Measurements from ENCODE around the gene HOXD9. TPM values are rescaled to one million over a fixed set of nuclear protein-coding genes. Genes with fewer than 3 reads are reported as not detected.

Gene HOXD9
- total RNA-seq, 2 experiments from 2014 or later, result not detected

DNA sequence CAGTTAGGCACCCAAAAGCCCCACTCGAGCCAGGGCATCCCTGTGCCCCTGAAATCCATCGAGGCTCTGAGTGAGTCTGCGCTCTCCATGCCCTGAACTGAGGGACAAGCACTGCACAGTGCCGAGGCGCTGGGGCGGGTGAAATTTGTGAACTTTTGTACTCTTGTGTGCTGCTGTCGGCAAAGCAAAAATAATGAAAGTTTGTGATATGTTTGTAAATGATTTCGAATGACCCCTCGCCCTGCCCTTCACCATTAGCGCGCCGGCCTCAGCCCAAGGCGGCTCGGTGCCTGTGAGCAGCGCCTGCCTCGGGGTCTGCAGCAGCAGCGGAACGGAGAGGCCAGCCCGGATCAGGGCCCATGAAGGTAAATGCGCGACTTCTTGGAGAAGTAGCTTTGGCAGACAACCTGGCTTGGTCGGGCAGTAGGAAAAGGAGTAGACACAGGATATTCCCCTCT is 27.0 kb downstream of the HOXD9 start:
- intact Hi-C loops (cut with micrococcal nuclease; ENCODE audit: unreplicated experiment), result no loop called here

DNA sequence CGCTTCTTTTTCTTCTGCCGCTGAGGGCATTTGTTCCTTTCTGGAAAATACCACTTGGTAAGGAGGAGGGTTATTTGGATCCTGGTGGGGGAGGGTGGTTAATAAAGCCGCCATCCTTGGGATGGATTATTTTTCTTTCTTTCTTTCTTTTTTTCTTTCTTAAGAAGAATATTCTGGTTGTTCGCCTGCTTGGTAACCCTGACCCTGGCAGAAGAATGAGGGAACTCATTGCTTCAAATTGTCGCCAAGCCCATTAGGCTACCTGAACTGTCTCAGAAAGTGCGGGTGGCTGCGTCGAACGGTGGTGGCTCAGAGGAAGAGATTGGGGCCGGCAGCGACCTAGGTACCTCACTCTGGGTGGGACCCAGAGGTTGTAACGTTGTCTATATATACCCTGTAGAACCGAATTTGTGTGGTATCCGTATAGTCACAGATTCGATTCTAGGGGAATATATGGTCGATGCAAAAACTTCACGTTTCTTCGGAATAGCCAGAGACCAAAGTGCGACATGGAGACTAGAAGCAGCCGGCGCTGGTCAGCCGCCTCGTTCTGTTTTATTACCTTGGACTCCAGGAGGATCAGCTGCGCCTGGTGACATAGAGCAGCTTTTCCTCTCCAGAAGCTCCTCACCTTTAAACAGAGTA is 27.5 kb downstream of the HOXD9 start:
- intact Hi-C loops (cut with micrococcal nuclease; ENCODE audit: unreplicated experiment), result no loop called here
- Histone ChIP-seq H3K4me3 (ENCODE audit: low read depth, low read length, poor library complexity, severe bottlenecking) (no peak overlapping the region), H3K9me2 (ENCODE audit: insufficient read depth, low read length) (no peaks in the 10 kb centered on the region), H3K79me2 (ENCODE audit: insufficient read depth, low read depth, low read length) (no peaks in the 10 kb centered on the region), H3K9me3 (ENCODE audit: low read length) (no peaks in the 10 kb centered on the region), H4K20me1 (ENCODE audit: insufficient read depth, low read length) (no peaks in the 10 kb centered on the region), H3K27ac (ENCODE audit: low read depth, low read length, poor library complexity, severe bottlenecking) (no peak overlapping the region), H3K4me2 (ENCODE audit: low read length) (no peak overlapping the region), H3K4me1 (ENCODE audit: insufficient read depth, low read length, poor library complexity, severe bottlenecking) (no peaks in the 10 kb centered on the region), H2AFZ (ENCODE audit: low read length) (no peak overlapping the region), H3K36me3 (ENCODE audit: insufficient read depth, low read length) (no peaks in the 10 kb centered on the region)
- ChIA-PET CTCF (ENCODE audit: unreplicated experiment) (no interaction called here), POLR2A (no interaction called here)
- TF ChIP-seq, protein P1, sequence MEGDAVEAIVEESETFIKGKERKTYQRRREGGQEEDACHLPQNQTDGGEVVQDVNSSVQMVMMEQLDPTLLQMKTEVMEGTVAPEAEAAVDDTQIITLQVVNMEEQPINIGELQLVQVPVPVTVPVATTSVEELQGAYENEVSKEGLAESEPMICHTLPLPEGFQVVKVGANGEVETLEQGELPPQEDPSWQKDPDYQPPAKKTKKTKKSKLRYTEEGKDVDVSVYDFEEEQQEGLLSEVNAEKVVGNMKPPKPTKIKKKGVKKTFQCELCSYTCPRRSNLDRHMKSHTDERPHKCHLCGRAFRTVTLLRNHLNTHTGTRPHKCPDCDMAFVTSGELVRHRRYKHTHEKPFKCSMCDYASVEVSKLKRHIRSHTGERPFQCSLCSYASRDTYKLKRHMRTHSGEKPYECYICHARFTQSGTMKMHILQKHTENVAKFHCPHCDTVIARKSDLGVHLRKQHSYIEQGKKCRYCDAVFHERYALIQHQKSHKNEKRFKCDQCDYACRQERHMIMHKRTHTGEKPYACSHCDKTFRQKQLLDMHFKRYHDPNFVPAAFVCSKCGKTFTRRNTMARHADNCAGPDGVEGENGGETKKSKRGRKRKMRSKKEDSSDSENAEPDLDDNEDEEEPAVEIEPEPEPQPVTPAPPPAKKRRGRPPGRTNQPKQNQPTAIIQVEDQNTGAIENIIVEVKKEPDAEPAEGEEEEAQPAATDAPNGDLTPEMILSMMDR (conservative IDR thresholded peaks at IDR 0.05; ENCODE audit: low read length), result no peak
- TF ChIP-seq EZH2phosphoT487 (IDR thresholded peaks at IDR 0.05; ENCODE audit: borderline replicate concordance, low read depth, low read length), result no peak
- no TSS peak for BruUV-seq (replicated peaks)
- no peak for DNase-seq (ENCODE audit: low spot score)

More for the DNA sequence above, 27.0 kb downstream of the HOXD9 start:
- CTCF ChIA-PET (ENCODE audit: unreplicated experiment), result no interaction called here
- no peak for DNase-seq (ENCODE audit: low spot score)
- H2AFZ ChIP-seq (ENCODE audit: low read length), result no peak overlapping the region
- H3K79me2 ChIP-seq (ENCODE audit: insufficient read depth, low read depth, low read length), result no peaks in the 10 kb centered on the region
- H3K36me3 ChIP-seq (ENCODE audit: insufficient read depth, low read length), result no peaks in the 10 kb centered on the region
- no peaks in the 10 kb centered on the region for H3K9me2 ChIP-seq (ENCODE audit: insufficient read depth, low read length)
- no TSS peak for BruUV-seq (replicated peaks)
- H4K20me1 ChIP-seq (ENCODE audit: insufficient read depth, low read length), result no peaks in the 10 kb centered on the region
- no peak overlapping the region for H3K4me3 ChIP-seq (ENCODE audit: low read depth, low read length, poor library complexity, severe bottlenecking)
- H3K27ac ChIP-seq (ENCODE audit: low read depth, low read length, poor library complexity, severe bottlenecking), result no peak overlapping the region
- H3K4me2 ChIP-seq (ENCODE audit: low read length), result no peak overlapping the region
- TF ChIP-seq, protein P1 (conservative IDR thresholded peaks at IDR 0.05; ENCODE audit: low read length), result no peak
- no peak for TF ChIP-seq EZH2phosphoT487 (IDR thresholded peaks at IDR 0.05; ENCODE audit: borderline replicate concordance, low read depth, low read length)
- POLR2A ChIA-PET, result no interaction called here
- H3K9me3 ChIP-seq (ENCODE audit: low read length), result no peaks in the 10 kb centered on the region
- H3K4me1 ChIP-seq (ENCODE audit: insufficient read depth, low read length, poor library complexity, severe bottlenecking), result no peaks in the 10 kb centered on the region

DNA sequence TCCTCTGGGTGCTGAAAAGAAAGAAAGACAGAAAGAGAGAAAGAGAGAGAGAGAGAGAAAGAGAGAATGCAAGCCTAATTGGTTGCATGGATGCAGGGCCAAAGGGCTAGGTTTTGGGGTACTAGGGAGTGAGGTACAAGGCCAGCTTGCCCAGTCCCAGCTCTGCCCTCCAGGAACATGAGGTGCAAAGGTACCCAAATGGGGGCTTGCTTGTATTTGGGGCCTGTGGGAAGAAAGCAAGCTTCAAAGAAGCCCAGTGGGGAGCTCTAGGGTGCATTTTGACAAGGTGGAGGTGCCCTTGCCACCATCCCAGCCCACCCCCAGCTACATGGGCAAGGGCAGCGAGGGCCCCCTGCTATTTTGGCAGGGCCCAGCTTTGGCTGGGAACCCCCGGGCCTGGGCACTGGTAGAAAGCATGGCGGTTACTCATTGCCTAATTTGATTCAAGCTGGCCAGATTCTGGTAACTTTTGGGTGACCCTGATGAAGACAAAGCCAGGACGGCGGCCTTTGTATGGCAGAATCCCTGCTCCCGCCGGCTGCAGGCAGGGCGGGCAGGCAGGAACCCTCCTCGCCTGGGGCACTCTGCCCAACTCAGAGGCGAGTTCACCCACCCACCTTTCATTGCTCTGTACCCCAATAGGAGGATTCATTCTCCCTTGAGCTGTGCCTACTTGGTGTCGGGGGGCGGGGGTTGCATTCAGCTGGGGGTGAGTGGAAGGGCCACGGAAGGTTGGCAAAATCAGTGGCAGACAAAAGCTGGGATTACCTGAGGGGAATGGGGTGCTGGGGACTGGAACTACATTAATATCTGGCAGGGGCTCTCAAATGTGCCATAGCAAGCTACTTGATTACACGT is 28.3 kb downstream of the HOXD9 start:
- Histone ChIP-seq H3K9me3 (ENCODE audit: low read length) (no peaks in the 10 kb centered on the region), H3K4me2 (ENCODE audit: low read length) (no peak overlapping the region), H3K4me1 (ENCODE audit: insufficient read depth, low read length, poor library complexity, severe bottlenecking) (no peaks in the 10 kb centered on the region), H3K79me2 (ENCODE audit: insufficient read depth, low read depth, low read length) (no peaks in the 10 kb centered on the region), H4K20me1 (ENCODE audit: insufficient read depth, low read length) (no peaks in the 10 kb centered on the region), H3K9me2 (ENCODE audit: insufficient read depth, low read length) (no peaks in the 10 kb centered on the region), H3K36me3 (ENCODE audit: insufficient read depth, low read length) (no peaks in the 10 kb centered on the region), H3K4me3 (ENCODE audit: low read depth, low read length, poor library complexity, severe bottlenecking) (no peak overlapping the region), H3K27ac (ENCODE audit: low read depth, low read length, poor library complexity, severe bottlenecking) (no peak overlapping the region), H2AFZ (ENCODE audit: low read length) (no peak overlapping the region)
- BruUV-seq (replicated peaks), result no TSS peak
- no peak for DNase-seq (ENCODE audit: low spot score)
- intact Hi-C loops (cut with micrococcal nuclease; ENCODE audit: unreplicated experiment), result no loop called here
- TF ChIP-seq EZH2phosphoT487 (IDR thresholded peaks at IDR 0.05; ENCODE audit: borderline replicate concordance, low read depth, low read length), result no peak
- TF ChIP-seq, protein P1 (conservative IDR thresholded peaks at IDR 0.05; ENCODE audit: low read length), result no peak
- ChIA-PET POLR2A (no interaction called here), CTCF (ENCODE audit: unreplicated experiment) (no interaction called here)
